Measurements from ENCODE around the gene TSPAN7.

The TSPAN7 gene

GRCh38 chrX:38704146-38704882 is 143.0 kb downstream of the TSPAN7 start:
- H3K4me1 ChIP-seq (ENCODE audit: insufficient read depth, insufficient read length), result peaks cover 2% of the 10 kb centered on the region
- DNase-seq (ENCODE audit: low read depth, low spot score), result no peak
- no peaks in the 10 kb centered on the region for H3K27me3 ChIP-seq (ENCODE audit: insufficient read depth, insufficient read length)
- no peaks in the 10 kb centered on the region for H3K9me3 ChIP-seq (ENCODE audit: insufficient read depth, low read length)
- no peak overlapping the region for H3K9ac ChIP-seq (ENCODE audit: insufficient read length, low read depth)
- no peak overlapping the region for H3K4me3 ChIP-seq (ENCODE audit: insufficient read length, low read depth)
- no peaks in the 10 kb centered on the region for H3K36me3 ChIP-seq (ENCODE audit: insufficient read depth, insufficient read length, low read length)
- TF ChIP-seq SUZ12 (IDR thresholded peaks at IDR 0.05; ENCODE audit: extremely low read depth, insufficient read depth, insufficient read length), result no peak
- no peak for TF ChIP-seq ZNF274 (IDR thresholded peaks at IDR 0.05; ENCODE audit: low read depth, low read length)
- TF ChIP-seq YY1 (IDR thresholded peaks at IDR 0.05; ENCODE audit: insufficient read depth, insufficient read length), result no peak

GRCh38 chrX:38717871-38718270 is 156.5 kb downstream of the TSPAN7 start:
- Histone ChIP-seq H3K9me3 (ENCODE audit: insufficient read depth, low read length) (peaks cover 10% of the 10 kb centered on the region; the same call in 1 of the 2 replicates), H3K4me3 (ENCODE audit: insufficient read length, low read depth) (no peak overlapping the region), H3K27me3 (ENCODE audit: insufficient read depth, insufficient read length) (no peaks in the 10 kb centered on the region), H3K4me1 (ENCODE audit: insufficient read depth, insufficient read length) (no peaks in the 10 kb centered on the region), H3K36me3 (ENCODE audit: insufficient read depth, insufficient read length, low read length) (no peaks in the 10 kb centered on the region), H3K9ac (ENCODE audit: insufficient read length, low read depth) (no peak overlapping the region)
- DNase-seq (ENCODE audit: low read depth, low spot score), result peak; percentile 16
- no peak for TF ChIP-seq ZNF274 (IDR thresholded peaks at IDR 0.05; ENCODE audit: low read depth, low read length)
- TF ChIP-seq SUZ12 (IDR thresholded peaks at IDR 0.05; ENCODE audit: extremely low read depth, insufficient read depth, insufficient read length), result no peak
- TF ChIP-seq YY1 (IDR thresholded peaks at IDR 0.05; ENCODE audit: insufficient read depth, insufficient read length), result no peak

- Histone ChIP-seq H3K36me3 (ENCODE audit: insufficient read depth, insufficient read length, low read length) (no peaks in the 10 kb centered on the region), H3K4me1 (ENCODE audit: insufficient read depth, insufficient read length) (no peaks in the 10 kb centered on the region), H3K9ac (ENCODE audit: insufficient read length, low read depth) (no peak overlapping the region), H3K27me3 (ENCODE audit: insufficient read depth, insufficient read length) (no peaks in the 10 kb centered on the region), H3K9me3 (ENCODE audit: insufficient read depth, low read length) (peaks cover 10% of the 10 kb centered on the region; the same call in 1 of the 2 replicates), H3K4me3 (ENCODE audit: insufficient read length, low read depth) (no peak overlapping the region)
- TF ChIP-seq SUZ12 (IDR thresholded peaks at IDR 0.05; ENCODE audit: extremely low read depth, insufficient read depth, insufficient read length), result no peak
- no peak for TF ChIP-seq YY1 (IDR thresholded peaks at IDR 0.05; ENCODE audit: insufficient read depth, insufficient read length)
- no peak for TF ChIP-seq ZNF274 (IDR thresholded peaks at IDR 0.05; ENCODE audit: low read depth, low read length)
- DNase-seq (ENCODE audit: low read depth, low spot score), result no peak
Measured at GRCh38 chrX:38718311-38718710, 157.0 kb downstream of the TSPAN7 start.

- TF ChIP-seq ZNF274 (IDR thresholded peaks at IDR 0.05; ENCODE audit: low read depth, low read length) (no peak), SUZ12 (IDR thresholded peaks at IDR 0.05; ENCODE audit: extremely low read depth, insufficient read depth, insufficient read length) (no peak), YY1 (IDR thresholded peaks at IDR 0.05; ENCODE audit: insufficient read depth, insufficient read length) (peak; percentile 28)
- H3K9ac ChIP-seq (ENCODE audit: insufficient read length, low read depth), result no peak overlapping the region
- no peak overlapping the region for H3K4me3 ChIP-seq (ENCODE audit: insufficient read length, low read depth)
- DNase-seq (ENCODE audit: low read depth, low spot score), result no peak
- no peaks in the 10 kb centered on the region for H3K9me3 ChIP-seq (ENCODE audit: insufficient read depth, low read length)
- H3K27me3 ChIP-seq (ENCODE audit: insufficient read depth, insufficient read length), result no peaks in the 10 kb centered on the region
- no peaks in the 10 kb centered on the region for H3K4me1 ChIP-seq (ENCODE audit: insufficient read depth, insufficient read length)
- no peaks in the 10 kb centered on the region for H3K36me3 ChIP-seq (ENCODE audit: insufficient read depth, insufficient read length, low read length)
Measured at GRCh38 chrX:38726612-38727011, 165.3 kb downstream of the TSPAN7 start.

- H3K4me3 ChIP-seq (ENCODE audit: insufficient read length, low read depth), result no peak overlapping the region
- H3K9ac ChIP-seq (ENCODE audit: insufficient read length, low read depth), result no peak overlapping the region
- H3K9me3 ChIP-seq (ENCODE audit: insufficient read depth, low read length), result no peaks in the 10 kb centered on the region
- TF ChIP-seq YY1 (IDR thresholded peaks at IDR 0.05; ENCODE audit: insufficient read depth, insufficient read length) (no peak), SUZ12 (IDR thresholded peaks at IDR 0.05; ENCODE audit: extremely low read depth, insufficient read depth, insufficient read length) (no peak)
- H3K4me1 ChIP-seq (ENCODE audit: insufficient read depth, insufficient read length), result no peaks in the 10 kb centered on the region
- no peaks in the 10 kb centered on the region for H3K27me3 ChIP-seq (ENCODE audit: insufficient read depth, insufficient read length)
- H3K36me3 ChIP-seq (ENCODE audit: insufficient read depth, insufficient read length, low read length), result no peaks in the 10 kb centered on the region
- DNase-seq (ENCODE audit: low read depth, low spot score), result no peak
Measured at GRCh38 chrX:38727668-38728067, 166.3 kb downstream of the TSPAN7 start.

GRCh38 chrX:38732866-38733265 is 171.5 kb downstream of the TSPAN7 start:
- Histone ChIP-seq H3K27me3 (ENCODE audit: insufficient read depth, insufficient read length) (no peaks in the 10 kb centered on the region), H3K36me3 (ENCODE audit: insufficient read depth, insufficient read length, low read length) (no peaks in the 10 kb centered on the region), H3K4me1 (ENCODE audit: insufficient read depth, insufficient read length) (no peaks in the 10 kb centered on the region), H3K9me3 (ENCODE audit: insufficient read depth, low read length) (no peaks in the 10 kb centered on the region), H3K9ac (ENCODE audit: insufficient read length, low read depth) (no peak overlapping the region), H3K4me3 (ENCODE audit: insufficient read length, low read depth) (no peak overlapping the region)
- DNase-seq (ENCODE audit: low read depth, low spot score), result no peak
- TF ChIP-seq SUZ12 (IDR thresholded peaks at IDR 0.05; ENCODE audit: extremely low read depth, insufficient read depth, insufficient read length) (no peak), ZNF274 (IDR thresholded peaks at IDR 0.05; ENCODE audit: low read depth, low read length) (no peak), YY1 (IDR thresholded peaks at IDR 0.05; ENCODE audit: insufficient read depth, insufficient read length) (no peak)
